Measurements from ENCODE around the gene SFTPA2.
"Not testable (repeated sequence)": the region's sequence is repeated elsewhere in the genome, so short reads cannot be mapped to it uniquely, and the experiment has no call there.

- not testable (repeated sequence) for TF ChIP-seq CTCF (conservative IDR thresholded peaks at IDR 0.05 in 1 of 2, IDR thresholded peaks at IDR 0.05 in 1 of 2; ENCODE audit: extremely low read depth in 1 of 2, insufficient read depth in 1 of 2, low read depth in 1 of 2, low read length in 2 of 2); EZH2 (IDR thresholded peaks at IDR 0.05; ENCODE audit: borderline replicate concordance, low read length)
These were observed 19.3 kb downstream of the SFTPA2 start for GRCh38 chr10:79540930-79541329.

Measured in mammary epithelial cell (primary cell).